HG03025 (cell line): ENCODE results near the gene CCDC146.
"Not testable (repeated sequence)": the region's sequence is repeated elsewhere in the genome, so short reads cannot be mapped to it uniquely, and the experiment has no call there.

ENCODE experiments used
- ATAC-seq: cut with Tn5 transposase; IDR thresholded peaks from one replicate; pipeline ENCODE4 v1.9.1; 2021; ENCODE audit warnings: mild to moderate bottlenecking, moderate library complexity; ENCODE audit not compliant: unreplicated experiment, low FRiP score

Gene CCDC146

GRCh38 chr7:77244222-77244934 lies 122.0 kb downstream of the CCDC146 start:
- ATAC-seq, result no peak

- no peak for ATAC-seq
Measured at GRCh38 chr7:77245015-77245755, 122.8 kb downstream of the CCDC146 start.

- no peak for ATAC-seq
Measured at GRCh38 chr7:77246026-77246640, 123.7 kb downstream of the CCDC146 start.

GRCh38 chr7:77247206-77247850 lies 124.9 kb downstream of the CCDC146 start:
- no peak for ATAC-seq

GRCh38 chr7:77248154-77248553 lies 125.7 kb downstream of the CCDC146 start:
- ATAC-seq, result no peak

GRCh38 chr7:77252506-77252905 lies 130.1 kb downstream of the CCDC146 start:
- ATAC-seq, result no peak

GRCh38 chr7:77253151-77253550 lies 130.7 kb downstream of the CCDC146 start:
- ATAC-seq, result no peak

- ATAC-seq, result no peak
Measured at GRCh38 chr7:77254429-77254828, 132.0 kb downstream of the CCDC146 start.

GRCh38 chr7:77254915-77255314 lies 132.5 kb downstream of the CCDC146 start:
- no peak for ATAC-seq

GRCh38 chr7:77258014-77258413 lies 135.6 kb downstream of the CCDC146 start:
- no peak for ATAC-seq

GRCh38 chr7:77258593-77258992 lies 136.2 kb downstream of the CCDC146 start:
- ATAC-seq, result no peak

GRCh38 chr7:77262316-77262715 lies 139.9 kb downstream of the CCDC146 start:
- no peak for ATAC-seq

- no peak for ATAC-seq
Measured at GRCh38 chr7:77265666-77266065, 143.3 kb downstream of the CCDC146 start.

GRCh38 chr7:77266291-77266794 lies 143.9 kb downstream of the CCDC146 start:
- ATAC-seq, result peak; percentile 56

- peak; percentile 83 for ATAC-seq
Measured at GRCh38 chr7:77269360-77270093, 147.1 kb downstream of the CCDC146 start.

- no peak for ATAC-seq
Measured at GRCh38 chr7:77270094-77270480, 147.7 kb downstream of the CCDC146 start.

GRCh38 chr7:77271766-77272165 lies 149.4 kb downstream of the CCDC146 start:
- ATAC-seq, result no peak

- ATAC-seq, result not testable (repeated sequence)
Measured at GRCh38 chr7:77275663-77276062, 153.2 kb downstream of the CCDC146 start.

GRCh38 chr7:77276120-77276519 lies 153.7 kb downstream of the CCDC146 start:
- no peak for ATAC-seq

GRCh38 chr7:77281780-77282478 lies 159.5 kb downstream of the CCDC146 start:
- ATAC-seq, result no peak
